ENCODE measurements around the gene MAN1A1. TPM values are rescaled to one million over a fixed set of nuclear protein-coding genes. Genes with fewer than 3 reads are reported as not detected.

MAN1A1 gene
- total and polyA plus RNA-seq, 2 of the 8 experiments (the other 6 are each of a cell fraction or from before 2014, with no cell fraction given), result 1.8 to 5.4 TPM

- no peak for TF ChIP-seq GABPA (IDR thresholded peaks at IDR 0.05; ENCODE audit: borderline replicate concordance, insufficient read depth, low read length)
- no peak for TF ChIP-seq PHF8 (conservative IDR thresholded peaks at IDR 0.05; ENCODE audit: low read depth, low read length)
Measured at GRCh38 chr6:119182875-119183274, 166.7 kb downstream of the MAN1A1 start (continued).
